ENCODE results near the gene RGS6.

DNA sequence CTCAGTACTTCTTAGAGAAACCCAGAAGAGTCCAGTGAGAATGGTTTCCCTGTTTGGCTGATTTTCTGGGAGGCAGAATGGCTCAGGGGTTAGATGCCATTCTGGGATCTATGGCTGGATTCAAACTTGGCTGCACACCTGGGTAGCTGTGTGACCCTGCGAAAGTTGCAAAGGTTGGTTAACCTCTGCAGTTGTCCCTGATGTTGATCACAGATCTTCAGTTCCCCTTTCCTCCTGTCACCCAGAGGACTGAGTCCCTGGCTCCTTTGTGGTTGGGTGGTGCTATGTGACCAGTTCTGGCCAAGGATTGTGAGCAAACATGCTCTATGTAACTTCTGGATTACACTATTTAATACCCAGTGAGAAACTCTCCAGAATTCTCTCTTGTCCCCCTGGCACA, 418.0 kb downstream of the RGS6 start:
- TF ChIP-seq GATA3 (IDR thresholded peaks at IDR 0.05; ENCODE audit: low read depth, low read length) (no peak), GATA2 (IDR thresholded peaks at IDR 0.05; ENCODE audit: low read depth, low read length) (no peak)
